ENCODE data around the gene TERB1.
"Not testable (repeated sequence)": the region's sequence is repeated elsewhere in the genome, so short reads cannot be mapped to it uniquely, and the experiment has no call there.

Gene TERB1

DNA sequence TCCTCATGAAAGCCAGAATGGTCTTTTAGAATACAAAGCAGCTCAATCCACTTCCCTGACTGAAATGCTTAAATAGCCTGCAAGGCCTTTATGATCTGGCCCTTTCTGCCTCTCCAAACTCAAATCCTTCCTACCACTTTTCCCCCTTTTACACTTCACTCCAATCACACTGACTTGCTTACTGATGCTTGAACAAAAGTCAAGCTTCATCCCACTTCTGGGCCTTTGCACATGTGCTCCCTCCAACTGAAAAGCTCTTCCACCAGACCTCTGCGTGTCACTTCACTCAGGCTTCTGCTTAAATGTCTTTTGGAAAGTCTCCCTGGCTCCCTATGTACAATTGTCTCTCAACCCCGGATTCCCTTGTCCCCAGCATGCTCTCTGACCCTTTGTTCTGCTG is 13.3 kb upstream of the TERB1 start:
- DNase-seq (ENCODE audit: low read depth), result no peak

- DNase-seq (ENCODE audit: low read depth), result no peak
Observed at GRCh38 chr16:66811043-66811442, 9.7 kb upstream of the TERB1 start.

GRCh38 chr16:66810391-66810790 is 9.0 kb upstream of the TERB1 start:
- no peak for DNase-seq (ENCODE audit: low read depth)

GRCh38 chr16:66809765-66810164 is 8.4 kb upstream of the TERB1 start:
- DNase-seq (ENCODE audit: low read depth), result no peak

- no peak for DNase-seq (ENCODE audit: low read depth)
Observed at GRCh38 chr16:66802159-66802558, 775 bp upstream of the TERB1 start.

DNA sequence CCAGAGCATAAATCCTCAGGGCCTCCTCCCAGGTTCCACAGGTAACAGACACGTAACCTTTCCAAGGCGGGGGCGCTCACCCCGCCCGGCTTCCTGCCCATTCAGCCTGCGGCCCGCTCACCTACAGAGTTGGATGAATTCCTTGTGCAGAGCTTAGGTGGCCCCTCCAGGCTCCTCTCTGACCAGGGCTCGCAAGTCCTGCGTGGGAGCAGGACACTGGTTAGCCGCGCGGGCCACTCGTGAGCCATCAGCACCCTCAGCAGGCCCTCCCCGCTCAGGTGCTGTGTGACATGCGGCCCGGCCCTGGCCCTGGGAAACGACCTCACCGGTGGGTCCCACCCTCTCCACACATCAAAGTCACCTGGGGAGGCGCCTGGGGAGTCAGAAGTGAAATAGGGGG is 528 bp downstream of the TERB1 start:
- no peak for DNase-seq (ENCODE audit: low read depth)

DNA sequence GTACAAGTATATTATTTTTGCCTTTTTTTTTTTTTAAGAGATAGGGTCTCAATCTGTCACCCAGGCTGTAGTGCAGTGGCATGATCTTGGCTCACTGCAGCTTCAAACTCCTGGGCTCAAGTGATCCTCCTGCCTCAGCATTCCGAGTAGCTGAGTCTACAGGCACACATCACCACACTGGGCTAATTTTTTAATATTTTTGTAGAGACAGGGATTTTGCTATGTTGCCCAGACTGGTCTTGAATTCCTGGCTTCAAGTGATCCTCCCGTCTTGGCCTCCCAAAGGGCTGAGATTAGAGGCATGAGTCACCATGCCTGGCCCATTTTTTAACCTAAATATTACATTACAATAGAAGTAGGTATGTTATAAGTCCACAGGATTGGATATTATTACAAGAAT is 3.2 kb downstream of the TERB1 start:
- no peak for DNase-seq (ENCODE audit: low read depth)

DNA sequence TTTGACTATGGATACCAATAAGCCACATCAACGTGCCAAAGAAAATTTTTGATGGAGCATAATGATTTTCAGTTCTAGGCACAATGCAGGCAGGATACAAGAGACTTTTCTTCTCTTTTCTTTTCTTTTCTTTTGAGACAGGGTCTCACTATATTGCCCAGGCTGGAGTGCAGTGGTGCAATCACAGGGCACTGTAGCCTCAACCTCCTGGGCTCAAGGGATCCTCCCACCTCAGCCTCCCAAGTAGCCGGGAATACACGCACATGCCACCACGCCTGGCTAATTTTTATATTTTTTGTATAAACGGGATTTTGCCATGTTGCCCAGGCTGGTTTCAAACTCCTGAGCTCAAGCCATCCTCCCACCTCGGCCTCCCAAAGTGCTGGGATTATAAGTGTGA is 7.4 kb downstream of the TERB1 start:
- DNase-seq (ENCODE audit: low read depth), result not testable (repeated sequence)

GRCh38 chr16:66790130-66790733 is 11.2 kb downstream of the TERB1 start:
- DNase-seq (ENCODE audit: low read depth), result no peak

GRCh38 chr16:66787427-66787826 is 14.0 kb downstream of the TERB1 start:
- DNase-seq (ENCODE audit: low read depth), result no peak

- no peak for DNase-seq (ENCODE audit: low read depth)
Observed at GRCh38 chr16:66786551-66786950, 14.8 kb downstream of the TERB1 start.

DNA sequence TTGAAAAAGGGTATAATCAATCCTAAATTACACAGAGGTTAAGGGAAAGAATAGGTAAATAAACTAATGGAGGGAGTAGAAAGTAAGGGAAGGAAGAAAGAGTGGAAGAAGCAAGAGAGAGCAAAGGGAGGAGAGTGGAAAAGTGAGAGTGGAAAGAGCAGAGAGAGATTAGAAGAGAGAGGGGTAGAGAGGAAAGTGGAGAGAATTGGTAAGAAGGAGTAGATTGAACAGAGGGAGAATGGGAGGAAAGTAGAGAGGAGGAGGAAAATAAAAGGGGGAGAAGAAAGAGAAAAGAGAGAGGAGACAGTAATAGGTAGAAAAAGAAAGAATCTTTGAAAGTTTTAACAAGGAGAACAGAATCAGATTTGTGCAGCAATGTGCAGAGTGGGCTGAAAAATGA is 24.9 kb downstream of the TERB1 start:
- no peak for DNase-seq (ENCODE audit: low read depth)

GRCh38 chr16:66774981-66775380 is 26.4 kb downstream of the TERB1 start:
- no peak for DNase-seq (ENCODE audit: low read depth)

GRCh38 chr16:66758086-66758485 is 43.3 kb downstream of the TERB1 start:
- no peak for DNase-seq (ENCODE audit: low read depth)

DNA sequence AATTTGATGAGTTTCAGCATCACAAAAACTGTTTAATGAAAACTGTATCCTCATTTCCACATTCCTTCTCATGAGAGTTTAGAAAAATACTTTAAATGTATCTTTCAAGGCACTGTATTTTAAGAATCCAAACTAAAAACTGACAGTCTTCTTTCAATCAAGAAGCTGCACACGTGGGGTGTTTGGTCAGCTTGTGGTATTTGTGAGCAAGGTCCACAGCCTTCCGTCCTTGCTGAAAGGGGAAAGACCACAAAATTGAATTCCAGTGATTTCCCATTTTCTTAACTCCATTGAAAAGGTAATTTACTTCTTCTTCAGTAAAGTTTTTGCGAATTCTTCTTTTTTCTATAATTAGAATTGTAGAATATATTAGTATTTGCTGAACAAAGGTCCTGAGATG is 46.6 kb downstream of the TERB1 start:
- DNase-seq (ENCODE audit: low read depth), result no peak

GRCh38 chr16:66754211-66754610 is 47.2 kb downstream of the TERB1 start:
- no peak for DNase-seq (ENCODE audit: low read depth)

- DNase-seq (ENCODE audit: low read depth), result no peak
Observed at GRCh38 chr16:66752958-66753357, 48.4 kb downstream of the TERB1 start.

- DNase-seq (ENCODE audit: low read depth), result no peak
Observed at GRCh38 chr16:66752379-66752778, 49.0 kb downstream of the TERB1 start.

DNA sequence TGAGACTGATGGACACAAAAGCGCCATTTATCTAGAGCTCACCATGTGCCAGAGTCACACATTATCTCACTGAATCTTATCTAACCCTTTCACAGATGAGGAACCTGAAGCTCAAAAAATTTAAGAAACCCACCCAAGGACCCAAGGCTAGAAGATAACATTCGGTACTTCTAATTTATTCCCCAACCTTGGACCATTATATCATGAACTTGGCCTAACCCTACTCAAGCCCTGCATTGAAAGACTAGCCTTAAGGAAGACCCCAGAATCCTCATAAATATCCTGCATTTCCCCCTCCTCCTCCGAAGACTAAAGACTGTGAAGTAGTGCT is 49.4 kb downstream of the TERB1 start:
- no peak for DNase-seq (ENCODE audit: low read depth)

DNA sequence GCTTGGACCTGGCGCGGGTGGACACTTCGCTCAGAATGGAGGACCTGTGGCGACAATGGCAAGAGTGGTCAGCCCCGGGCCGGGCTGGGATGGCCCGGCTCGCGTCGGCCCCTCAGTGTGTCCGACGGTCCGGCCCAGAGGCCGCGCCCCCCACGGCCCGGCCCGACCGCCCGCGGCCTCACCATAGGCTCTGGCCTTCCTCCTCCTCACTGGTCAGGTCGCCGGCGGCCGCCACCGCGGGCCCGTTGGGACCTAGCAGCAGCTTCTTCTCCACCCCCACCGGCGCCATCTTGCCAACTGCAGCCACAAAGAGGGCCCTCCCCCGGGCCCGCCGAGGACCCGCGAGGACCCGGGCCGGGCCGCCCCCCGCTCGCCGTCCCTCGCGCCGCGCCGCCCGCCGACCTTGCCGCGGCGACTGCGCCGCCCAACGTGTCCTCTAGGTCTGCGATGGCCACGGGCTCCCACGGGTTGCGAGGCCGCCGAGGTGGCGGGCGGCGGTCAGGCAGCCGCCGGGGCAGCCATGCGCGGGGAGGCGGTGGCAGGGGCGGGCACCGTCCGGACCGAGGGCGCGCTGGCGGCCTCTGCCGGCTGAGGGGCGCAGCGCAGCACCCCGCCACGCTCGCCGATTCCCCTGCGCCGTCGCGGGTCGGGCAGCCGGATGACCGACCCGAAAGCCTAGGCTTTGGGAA is 49.9 kb downstream of the TERB1 start, which contains the start of gene DYNC1LI2:
Gene DYNC1LI2 (minus strand): TSS at position 307 of the 689 bp plus-strand sequence. CDS start 18 bp downstream, at position 289.
- DNase-seq (ENCODE audit: low read depth), result peak; percentile 71

DNA sequence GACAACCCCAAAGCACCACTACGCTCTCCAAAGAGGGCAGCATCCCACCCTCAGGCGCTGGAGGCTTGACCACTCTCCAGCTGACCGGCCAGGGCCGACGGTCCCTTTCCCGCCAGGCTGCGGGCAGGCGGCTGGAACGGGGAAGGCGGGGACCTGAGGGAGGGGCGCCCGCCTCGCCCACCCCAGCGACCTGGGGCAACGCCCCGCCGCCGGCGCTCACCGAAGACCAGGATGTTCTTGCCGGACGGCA is 50.4 kb downstream of the TERB1 start:
- DNase-seq (ENCODE audit: low read depth), result no peak

DNA sequence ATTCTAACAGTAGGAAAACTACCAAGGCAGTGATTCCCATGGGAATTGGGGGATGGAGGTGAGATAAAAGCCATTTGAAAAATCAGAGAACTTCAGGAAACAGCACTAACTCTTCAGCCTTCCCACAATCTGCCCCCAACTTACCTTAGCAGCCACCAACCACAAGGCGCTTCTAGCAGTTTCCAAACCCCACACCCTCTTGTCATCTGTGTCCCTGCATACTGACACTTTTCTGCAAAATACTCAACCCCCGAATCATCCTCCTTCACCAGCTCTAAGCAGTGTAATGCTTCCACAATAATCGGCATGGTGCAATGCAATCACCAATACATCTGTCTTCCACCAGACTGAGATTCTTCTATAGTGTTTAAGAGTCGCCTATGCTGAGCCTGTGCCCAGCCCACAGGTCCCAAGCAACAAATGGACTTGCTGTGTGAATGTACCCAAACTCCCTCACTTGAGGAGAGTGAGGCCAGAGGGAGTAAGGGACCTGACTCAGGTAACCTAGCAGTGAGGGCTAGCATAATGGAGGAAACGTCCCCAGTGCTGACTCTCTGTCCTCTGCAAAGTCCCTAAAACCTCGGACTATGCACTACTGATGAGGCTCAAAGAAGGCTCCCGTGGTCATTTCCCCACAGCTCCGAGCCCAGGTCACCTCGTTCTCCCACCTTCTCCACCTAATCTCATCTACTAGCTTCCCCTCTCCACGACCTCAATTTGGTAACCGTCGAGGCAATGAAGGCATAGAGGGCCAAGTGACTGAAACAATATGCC is 50.9 kb downstream of the TERB1 start:
- no peak for DNase-seq (ENCODE audit: low read depth)

- DNase-seq (ENCODE audit: low read depth), result no peak
Observed at GRCh38 chr16:66746682-66747081, 54.7 kb downstream of the TERB1 start.

DNA sequence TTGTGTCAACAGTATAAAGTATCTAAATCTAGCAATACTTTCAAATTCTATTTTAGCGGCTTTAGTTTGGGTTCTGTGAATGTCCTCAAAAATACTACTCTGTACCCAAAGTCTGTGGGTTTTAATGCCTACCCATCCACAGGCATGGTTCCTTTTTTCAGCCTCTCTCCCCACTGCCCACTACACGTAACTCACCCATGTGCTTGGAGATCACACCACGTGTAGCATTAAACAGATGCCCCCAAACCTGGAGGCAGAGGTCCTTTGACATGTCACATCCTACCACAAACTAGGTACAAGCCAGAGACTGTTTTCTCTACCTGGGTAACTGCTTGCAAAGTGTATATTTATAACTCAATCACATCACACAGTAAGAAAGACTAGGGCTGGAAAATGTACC is 55.3 kb downstream of the TERB1 start:
- no peak for DNase-seq (ENCODE audit: low read depth)

Data from activated T-cell treated with anti-CD3 and anti-CD28 coated beads for 1 hour (primary cell).